HG02759 (cell line): ENCODE measurements around the gene COL1A1.

Experiments used
- ATAC-seq: cut with Tn5 transposase; IDR thresholded peaks from one replicate; pipeline ENCODE4 v1.9.1; 2021; ENCODE audit warnings: mild to moderate bottlenecking, moderate library complexity; ENCODE audit not compliant: unreplicated experiment

The COL1A1 gene

DNA sequence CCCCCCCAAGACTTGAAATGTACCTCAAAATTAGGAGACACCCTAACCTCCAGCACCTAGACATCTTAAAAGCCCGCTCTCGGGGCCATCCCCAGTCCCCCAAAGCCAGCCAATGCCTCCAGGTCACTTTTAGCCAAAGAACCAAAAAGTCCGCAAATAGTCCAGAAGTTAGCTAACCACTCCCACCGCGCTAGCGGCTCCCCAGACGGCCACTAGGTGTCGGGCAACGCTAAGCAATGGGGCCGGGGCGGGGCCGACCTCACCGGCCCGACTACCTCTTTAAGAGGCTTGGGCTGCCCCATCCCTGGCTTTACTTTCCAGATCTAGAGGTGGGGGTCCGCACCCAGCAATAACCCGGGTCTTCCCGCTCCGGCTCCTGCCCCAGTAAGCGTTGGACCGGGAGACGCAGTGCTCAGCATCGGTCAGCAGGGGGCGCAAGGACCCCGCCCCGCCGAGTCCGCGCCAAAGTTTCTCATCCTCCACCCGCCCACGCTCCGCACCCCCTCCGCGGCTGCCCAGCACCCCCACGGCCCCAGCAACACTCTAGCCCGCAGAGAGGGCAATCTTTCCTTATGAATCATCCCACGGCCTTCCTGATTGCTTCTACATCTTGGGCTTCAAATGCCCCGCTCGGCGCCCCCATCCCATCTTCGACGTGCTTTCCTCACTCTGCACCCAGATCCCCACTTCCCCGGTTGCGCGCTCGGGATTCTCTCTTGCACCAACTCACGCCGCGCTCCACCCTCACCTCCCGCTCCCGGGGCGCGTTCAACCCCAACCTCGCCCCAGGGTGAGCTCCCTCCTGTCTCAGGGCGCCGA is 765 bp downstream of the COL1A1 start:
- ATAC-seq, result peak; percentile 82

- peak; percentile 44 for ATAC-seq
Measured at GRCh38 chr17:50199803-50200456, 1.5 kb downstream of the COL1A1 start.

DNA sequence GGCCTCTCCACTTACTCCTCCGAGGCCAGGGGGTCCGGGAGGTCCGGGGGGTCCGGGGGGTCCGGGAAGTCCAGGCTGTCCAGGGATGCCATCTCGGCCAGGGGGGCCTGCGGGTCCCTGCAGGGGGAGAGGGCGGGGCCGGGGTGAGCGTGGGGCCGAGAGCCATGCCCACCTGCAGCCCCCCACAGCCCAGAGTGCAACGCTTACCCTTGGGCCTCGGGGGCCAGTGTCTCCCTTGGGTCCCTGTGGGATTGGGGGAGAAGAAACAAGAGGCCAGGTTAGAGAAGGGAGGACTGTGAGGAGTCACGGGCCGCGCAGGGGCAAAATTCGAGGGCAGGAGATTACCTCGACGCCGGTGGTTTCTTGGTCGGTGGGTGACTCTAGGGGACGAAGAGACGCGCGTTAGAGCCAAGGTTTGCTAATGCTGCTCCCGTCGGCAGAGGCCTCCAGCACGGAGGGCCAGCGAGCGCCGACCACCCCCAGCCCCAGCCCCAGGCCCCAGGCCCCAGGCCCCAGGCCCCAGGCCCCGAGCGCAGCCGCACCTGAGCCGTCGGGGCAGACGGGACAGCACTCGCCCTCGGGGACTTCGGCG is 2.1 kb downstream of the COL1A1 start:
- ATAC-seq, result no peak

DNA sequence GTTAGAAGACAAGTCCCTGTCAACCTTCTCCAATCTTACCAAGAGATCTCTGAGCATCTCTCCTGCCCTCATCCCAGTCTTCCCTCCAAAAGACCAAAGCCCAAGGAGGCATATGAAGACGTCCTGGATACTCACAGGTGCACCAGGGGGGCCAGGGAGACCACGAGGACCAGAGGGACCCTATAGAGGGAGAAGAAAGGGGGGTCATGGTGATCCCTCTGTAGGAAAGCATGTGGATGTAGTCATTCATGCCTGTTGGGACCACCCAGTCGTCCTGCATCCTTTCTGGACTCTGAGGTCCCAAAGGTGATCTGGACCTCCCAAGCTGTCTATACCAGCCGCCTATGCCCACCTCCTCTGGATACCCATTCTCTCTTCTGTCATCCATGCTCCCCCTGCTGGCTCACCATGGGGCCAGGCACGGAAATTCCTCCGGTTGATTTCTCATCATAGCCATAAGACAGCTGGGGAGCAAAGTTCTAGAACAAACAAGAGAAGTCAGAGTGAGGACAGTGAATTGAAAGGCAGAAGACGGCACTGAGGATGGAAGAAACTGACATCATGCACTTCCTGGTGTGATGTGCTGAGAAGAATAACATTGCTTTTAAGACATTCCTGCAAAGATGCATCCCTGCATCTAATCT is 3.3 kb downstream of the COL1A1 start:
- ATAC-seq, result no peak

- ATAC-seq, result no peak
Measured at GRCh38 chr17:50196826-50197225, 4.6 kb downstream of the COL1A1 start.

- ATAC-seq, result no peak
Measured at GRCh38 chr17:50196036-50196435, 5.4 kb downstream of the COL1A1 start.

- no peak for ATAC-seq
Measured at GRCh38 chr17:50194934-50195865, 6.2 kb downstream of the COL1A1 start.

DNA sequence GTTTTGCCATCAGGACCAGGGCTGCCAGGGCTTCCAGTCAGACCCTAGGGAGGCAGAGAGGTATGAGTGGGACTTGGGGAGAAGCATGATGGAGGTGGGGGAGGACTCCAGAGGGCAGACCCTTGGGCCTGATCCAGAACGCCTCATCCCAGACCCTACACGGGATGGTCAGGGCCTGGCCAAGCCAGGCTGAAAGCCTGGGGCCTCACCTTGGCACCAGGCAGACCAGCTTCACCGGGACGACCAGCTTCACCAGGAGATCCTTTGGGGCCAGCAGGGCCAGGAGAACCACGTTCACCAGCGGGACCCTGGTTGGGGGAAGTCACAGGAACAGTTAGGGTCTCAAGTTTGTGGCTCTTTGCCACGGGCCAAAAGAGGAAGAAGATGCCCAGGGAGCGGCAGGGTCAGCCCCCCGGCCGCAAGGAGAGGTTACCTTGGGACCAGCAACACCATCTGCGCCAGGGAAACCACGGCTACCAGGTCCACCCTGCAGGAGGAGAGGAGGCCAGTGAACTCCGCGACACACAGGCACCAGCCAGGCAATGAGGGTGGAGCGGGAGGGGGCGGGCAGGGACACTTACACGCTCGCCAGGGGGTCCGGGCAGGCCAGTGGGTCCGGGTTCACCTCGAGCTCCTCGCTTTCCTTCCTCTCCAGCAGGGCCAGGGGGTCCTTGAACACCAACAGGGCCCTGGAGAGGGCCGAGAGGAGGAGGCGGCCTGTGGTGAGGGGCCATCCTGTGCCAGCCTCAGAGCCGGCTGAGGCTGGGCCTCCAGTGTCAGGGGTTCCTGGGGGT is 7.1 kb downstream of the COL1A1 start:
- ATAC-seq, result no peak

DNA sequence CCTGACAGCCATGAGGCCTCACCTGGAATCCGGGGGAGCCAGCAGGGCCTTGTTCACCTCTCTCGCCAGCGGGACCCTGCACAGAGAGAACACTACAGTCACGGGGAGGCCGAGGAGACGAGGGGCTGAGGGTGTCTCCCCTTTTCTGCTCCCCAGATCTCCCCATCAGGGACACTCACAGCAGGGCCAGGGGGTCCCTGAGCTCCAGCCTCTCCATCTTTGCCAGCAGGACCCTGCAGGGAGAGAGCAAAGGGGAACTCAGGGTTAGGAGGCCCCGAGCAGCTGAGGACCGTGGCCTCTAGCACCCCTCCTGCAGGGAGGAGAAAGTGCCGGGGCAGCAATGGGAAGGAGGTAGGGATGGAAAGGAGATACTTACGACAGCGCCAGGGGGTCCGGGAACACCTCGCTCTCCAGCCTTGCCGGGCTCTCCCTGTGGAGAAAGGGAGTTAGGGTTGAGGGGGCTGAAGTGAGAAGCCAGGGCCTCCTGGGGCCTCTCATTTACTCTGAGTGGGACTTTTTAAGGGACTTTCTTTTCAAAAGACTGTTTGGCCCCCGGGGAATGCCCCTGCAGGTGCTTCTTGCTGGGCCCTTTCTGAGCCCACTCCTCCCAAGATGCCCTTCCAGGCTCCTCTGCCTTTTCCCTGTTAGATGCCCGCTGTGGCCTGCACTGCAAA is 8.7 kb downstream of the COL1A1 start:
- ATAC-seq, result no peak

- no peak for ATAC-seq
Measured at GRCh38 chr17:50192144-50192617, 9.2 kb downstream of the COL1A1 start.

GRCh38 chr17:50191359-50192143 is 9.9 kb downstream of the COL1A1 start:
- ATAC-seq, result no peak

DNA sequence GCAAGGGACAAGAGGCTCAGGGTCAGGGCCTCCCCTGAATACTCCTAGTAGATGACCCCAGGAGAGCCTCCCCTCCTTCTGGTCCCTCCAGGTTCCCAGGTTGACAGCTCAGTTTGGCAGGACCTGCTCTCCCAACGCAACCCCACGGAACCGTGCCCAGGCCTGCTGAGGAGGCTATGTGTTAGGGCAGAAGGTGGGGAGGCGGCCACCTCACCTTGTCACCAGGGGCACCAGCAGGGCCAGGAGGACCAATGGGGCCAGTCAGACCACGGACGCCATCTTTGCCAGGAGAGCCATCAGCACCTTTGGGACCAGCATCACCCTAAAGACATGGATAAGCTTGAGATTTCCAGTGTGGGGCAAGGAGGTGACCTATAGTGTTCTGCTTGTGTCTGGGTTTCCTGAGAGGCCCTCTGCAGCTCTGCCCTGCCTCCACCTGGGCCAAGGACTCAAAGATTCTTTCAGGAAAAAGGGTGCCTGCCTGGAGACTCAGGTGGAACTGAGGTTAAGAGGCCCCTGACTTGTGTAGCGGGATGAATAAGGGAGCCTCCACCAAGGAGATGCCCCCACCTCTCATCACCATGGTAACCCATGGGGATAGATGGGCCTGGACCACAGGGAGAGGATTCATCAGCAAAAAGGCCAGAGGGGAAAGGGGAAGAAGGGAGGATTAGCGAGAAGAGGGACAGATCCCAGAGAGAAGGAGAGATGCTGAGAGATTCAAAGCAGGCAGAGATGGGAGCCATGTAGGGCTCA is 10.7 kb downstream of the COL1A1 start:
- no peak for ATAC-seq

GRCh38 chr17:50190293-50190602 is 11.2 kb downstream of the COL1A1 start:
- no peak for ATAC-seq

DNA sequence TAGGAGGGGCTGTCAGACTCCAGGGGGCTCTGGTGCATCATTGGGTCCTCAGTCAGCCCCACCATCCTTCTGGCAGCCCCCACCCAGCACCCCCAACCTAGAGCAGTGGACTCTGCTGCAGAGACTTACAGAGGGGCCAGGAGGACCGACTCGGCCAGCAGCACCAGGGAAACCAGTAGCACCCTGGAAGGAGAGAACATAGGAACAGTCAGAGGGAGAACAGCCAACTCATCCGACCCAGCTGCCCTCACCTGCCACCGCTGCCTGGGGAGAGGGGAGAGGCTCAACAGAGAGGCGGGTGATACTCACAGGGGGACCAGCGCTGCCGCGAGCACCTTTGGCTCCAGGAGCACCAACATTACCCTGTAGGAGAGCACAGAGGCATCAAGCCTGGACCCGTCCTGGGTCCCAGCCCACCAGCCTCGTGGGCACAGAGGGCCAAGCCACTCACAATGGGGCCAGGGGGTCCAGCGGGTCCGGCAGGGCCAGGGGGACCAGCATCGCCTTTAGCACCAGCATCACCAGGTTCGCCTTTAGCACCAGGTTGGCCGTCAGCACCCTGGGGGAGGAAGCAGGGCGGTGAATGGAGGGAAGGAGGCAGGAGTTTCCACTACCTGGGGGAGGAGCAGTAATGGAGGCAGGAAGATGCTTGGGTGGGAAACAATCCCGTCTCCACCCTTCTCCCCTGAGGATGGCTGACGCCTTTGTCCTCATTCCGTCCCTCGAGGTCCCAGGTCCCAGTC is 11.7 kb downstream of the COL1A1 start:
- no peak for ATAC-seq

DNA sequence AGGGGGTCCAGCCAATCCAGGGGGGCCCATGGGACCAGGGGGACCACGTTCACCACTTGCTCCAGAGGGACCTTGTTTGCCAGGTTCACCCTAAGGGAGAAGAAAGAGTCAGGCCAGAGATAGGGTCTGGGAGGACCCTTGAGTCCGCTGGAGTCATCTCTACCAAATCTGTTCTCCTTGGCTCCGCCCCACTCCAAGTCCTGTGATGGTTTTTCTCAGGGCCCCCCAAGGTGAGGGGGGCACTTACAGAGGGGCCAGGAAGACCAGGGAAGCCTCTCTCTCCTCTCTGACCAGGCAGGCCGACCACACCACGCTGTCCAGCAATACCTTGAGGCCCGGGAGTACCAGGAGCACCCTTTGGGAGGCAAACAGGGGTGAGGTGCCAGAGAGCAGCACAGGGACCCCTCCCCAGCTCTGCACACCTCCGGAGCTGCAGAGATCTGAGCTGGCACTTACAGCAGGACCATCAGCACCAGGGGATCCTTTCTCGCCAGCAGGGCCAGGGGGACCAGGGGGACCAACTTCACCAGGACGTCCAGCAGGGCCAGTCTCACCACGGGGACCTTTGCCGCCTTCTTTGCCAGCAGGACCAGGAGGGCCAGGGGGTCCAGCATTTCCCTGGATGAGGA is 12.4 kb downstream of the COL1A1 start:
- no peak for ATAC-seq

DNA sequence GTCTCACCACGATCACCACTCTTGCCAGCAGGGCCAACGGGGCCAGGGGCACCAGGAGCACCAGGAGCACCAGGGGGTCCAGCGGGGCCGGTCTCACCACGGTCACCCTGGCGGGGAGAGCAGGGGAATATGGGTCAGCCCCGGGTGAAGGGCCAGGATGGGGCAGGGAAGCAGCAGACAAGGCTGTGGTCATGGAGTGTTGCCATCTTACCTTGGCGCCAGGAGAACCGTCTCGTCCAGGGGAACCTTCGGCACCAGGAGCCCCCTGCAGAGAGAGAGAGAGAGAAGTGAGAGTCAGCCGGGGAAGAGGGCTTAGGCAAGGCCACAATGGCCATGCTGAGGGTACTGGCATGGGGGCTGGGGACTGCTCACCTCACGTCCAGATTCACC is 12.9 kb downstream of the COL1A1 start:
- ATAC-seq, result no peak
